ENCODE results near the gene CLEC4G.
A peak's percentile ranks its signal among the peaks of the same experiment; 100 is the strongest.
"Not testable (repeated sequence)": the region's sequence is repeated elsewhere in the genome, so short reads cannot be mapped to it uniquely, and the experiment has no call there.

Gene CLEC4G

DNA sequence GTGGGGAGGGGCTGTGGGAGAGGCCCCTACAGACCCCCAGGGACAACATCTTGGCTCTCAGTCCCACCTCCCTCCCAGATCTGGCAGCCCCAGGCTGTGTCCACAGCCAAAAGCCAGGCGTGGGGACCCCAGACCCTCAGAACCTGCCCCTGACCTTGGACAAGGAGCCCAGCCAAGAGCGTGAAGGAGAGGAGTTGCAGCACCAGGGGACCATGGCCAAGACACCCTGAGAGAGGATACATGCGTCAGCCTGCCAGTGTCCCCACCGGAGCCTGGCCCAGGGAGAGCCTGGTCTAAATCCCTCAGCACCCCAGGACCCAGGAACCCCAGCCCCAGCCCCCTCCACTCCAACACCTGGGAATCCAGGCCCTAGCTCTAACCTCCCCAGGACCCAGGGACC, 14.4 kb upstream of the CLEC4G start:
- not testable (repeated sequence) for DNase-seq

DNA sequence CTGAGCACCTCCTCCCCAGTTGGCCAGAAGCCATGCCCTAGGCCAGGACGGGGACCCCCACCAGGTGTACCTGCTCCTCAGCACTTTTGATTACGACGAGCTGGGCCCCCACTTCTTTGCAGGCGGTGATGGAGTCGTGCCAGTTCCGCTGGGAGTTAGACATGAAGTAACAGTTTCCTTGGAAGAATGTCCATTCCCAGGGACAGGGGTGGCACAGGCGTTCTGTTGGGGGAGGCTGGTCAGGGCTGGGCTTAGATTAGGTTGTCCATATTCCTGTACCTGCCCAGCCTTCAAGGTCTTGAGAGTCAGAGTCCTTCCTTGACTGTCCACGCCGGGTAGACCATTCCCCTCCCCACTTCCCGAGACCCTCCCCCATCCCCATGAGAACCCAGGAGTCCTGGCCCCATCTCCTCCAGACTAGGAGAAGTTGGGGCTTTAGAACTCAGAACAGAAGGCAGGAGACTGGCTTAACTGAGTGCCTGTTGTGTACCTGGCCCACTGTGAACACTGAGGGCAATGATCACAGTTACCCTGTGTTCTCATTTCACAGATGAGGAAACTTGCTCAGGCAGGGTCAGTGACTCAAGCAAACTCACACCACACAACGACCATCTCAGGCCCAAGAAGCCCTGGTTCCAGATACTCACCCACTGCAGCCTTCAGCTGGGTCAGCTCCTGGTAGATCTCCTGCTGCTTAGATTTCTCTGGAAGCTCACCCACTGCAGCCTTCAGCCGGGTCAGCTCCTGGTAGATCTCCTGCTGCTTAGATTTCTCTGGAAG, 13.2 kb upstream of the CLEC4G start:
- DNase-seq, result no peak

DNA sequence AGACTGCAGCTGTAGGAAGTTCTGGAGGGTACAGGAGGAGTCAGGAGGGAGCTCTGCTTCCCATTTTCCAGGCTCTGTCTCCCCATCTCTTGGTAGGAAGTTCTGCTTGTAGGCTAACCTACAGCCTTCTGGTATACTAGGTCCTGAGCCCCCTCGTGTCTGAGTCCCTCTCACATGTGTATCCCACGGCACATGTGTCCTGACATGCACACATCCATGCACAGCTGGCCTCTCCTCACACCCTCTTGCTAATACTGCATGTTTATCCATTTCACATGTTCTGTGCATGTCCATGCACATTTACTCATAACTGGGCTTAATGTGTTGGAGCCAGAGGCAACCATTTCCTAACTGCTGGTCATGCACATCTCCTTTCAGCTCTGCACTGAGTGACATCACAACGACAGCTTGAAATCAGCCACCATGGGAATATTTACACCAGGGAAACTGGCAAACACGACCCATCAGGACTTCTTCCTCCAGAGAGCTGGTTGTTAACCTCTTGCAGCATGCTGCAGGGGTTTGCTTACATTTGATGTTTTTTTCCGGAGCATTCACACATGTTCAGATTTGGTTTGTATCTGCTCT, 12.4 kb upstream of the CLEC4G start:
- no peak for DNase-seq

DNA sequence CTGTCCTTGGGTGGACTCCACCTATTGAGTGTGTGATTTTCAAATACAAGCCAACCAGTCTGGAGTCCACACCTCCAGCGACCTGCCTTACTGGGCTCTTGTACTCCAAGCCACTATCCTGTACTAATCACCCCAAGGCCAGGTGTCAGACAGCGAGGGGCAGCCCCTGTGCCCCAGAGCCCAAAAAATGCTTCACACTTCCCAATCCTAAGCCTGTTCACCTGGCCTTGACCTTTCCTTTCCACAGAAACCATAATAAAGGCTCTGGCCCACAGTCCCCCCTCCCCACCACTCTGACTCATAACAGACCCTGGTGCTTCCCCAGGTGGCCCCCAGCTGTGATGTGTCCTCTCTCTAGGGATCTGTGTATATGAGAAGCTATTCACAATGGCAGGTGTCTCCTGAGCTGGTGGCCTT, 11.5 kb upstream of the CLEC4G start:
- no peak for DNase-seq

DNA sequence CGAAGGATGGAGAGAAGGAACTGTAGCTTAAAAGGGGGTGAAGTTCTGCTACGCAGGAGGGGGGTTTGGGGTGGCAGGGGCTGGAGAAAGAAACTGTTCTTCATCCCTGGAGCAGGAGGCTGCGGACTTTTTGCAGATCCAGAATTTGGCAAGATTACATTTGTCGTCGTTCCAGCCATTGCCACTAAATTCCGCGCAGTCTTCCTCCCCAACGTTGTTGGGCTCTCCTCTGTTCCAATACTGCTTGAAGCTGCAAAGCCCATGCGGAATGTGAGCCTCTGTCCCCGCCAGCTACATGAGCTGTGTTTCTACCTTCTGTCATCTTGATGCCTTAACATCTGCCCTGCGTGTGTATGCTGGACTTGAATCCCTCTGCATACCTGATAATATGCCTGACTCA, 11.1 kb upstream of the CLEC4G start:
- no peak for DNase-seq

DNA sequence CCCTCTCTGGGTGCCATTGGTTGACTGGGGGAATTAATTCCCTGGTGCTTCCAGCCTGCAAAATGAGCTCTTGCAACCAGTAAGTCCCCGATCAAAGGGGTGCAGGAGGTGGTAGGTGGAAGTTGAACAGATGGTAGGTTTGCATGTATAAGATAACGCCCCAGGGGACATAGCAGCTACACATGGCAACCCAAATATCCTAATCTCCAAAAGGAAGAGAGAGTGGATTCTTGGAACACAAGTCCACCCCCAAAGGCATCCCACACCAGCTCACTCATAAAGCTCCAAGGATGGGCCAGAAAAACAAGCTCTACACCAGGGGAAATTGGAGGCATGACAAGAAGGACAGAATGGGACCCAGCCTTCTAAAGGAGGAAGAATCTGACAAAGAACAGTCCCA, 10.7 kb upstream of the CLEC4G start:
- no peak for DNase-seq

DNA sequence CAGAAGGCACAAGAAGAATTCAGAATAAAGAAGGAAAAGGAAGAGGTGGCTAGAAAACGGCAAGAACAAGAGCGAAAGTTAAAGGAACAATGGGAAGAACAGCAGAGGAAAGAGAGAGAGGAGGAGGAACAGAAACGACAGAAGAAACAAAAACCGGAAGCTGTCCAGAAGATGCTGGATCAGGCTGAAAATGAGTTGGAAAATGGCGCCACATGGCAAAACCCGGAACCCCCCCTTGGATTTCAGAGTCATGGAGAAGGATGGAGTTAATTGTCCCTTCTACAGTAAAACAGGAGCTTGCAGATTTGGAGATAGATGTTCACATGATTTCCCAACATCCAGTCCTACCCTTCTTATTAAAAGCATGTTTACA, 8.8 kb upstream of the CLEC4G start:
- no peak for DNase-seq

DNA sequence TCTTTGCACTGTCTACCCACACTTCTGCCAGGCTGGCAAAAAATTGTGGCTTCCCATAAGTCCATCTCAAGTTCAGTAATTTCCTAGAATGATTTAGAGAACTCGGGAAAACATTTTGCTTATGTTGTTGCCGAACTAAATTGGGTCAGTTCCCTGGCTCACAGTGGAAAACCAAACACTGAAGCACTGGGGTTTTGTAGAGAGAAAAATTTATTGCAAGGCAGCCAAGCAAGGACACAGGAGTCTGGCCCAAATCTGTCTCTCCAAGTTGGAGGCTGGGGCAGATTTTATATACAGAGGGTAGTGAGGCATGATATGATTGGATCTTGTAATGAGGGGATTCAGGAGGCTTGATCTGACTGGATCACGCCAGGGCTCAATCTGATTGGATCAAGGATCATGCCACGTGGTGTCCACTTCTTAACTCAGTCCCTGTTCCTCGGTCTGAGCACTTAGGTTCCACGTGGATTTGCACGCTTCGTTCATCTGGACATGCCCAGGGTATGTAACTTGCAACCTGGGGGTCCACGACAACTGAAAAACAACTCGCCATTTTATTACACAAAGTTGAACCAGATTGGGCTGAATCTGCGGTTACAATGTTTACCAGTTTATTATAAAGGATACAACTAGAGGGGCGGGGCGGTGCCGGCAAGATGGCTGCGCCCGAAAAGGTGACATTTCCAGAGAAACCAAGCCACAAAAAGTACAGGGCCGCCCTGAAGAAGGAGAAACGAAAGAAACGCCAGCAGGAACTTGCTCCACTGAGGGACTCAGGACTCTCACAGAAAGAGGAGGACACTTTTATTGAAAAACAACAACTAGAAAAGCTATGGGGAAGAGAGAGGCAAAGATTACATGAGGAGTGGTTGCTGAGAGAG, 8.1 kb upstream of the CLEC4G start:
- DNase-seq, result no peak

DNA sequence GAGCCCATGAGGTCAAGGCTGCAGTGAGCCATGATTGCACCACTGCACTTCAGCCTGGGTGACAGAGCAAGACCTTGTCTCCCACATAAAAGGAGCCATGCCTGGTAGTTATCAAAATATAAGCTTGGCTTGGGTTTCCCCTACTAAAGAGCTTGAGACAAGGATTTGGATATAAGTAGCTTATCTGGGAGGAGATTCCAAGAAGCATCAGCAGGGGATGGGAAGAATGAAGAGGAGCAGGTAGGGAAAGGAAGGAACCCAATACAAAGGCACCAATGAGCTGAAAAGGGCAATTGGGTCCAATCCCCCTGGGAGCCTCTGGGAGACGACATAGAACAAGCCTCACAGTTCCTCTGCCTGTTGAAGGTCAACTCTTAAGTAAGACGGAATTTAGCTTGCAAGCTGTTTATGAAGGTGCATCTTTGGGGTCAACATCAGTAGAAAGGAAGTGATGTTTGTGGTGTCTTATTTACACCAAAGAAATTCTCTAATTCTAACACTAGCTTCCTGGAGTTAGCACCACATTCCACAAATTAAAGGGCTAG, 7.4 kb upstream of the CLEC4G start:
- DNase-seq, result no peak

DNA sequence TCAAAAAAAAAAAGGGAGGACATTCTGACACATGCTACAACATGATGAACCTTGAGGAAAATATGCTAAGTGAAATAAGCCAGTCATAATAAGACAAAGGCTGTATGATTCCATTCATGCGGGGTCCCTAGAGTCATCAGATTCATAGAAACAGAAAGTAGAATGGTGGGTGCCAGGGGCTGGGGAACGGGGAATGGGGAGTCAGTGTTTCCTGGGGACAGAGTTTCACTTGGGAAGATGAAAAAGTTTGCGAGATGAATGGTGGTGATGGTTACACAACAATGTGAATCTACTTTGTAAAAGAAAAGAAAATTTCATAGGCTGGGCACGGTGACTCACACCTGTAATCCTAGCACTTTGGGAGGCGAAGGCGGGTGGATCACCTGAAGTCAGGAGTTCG, 6.1 kb upstream of the CLEC4G start:
- no peak for DNase-seq

DNA sequence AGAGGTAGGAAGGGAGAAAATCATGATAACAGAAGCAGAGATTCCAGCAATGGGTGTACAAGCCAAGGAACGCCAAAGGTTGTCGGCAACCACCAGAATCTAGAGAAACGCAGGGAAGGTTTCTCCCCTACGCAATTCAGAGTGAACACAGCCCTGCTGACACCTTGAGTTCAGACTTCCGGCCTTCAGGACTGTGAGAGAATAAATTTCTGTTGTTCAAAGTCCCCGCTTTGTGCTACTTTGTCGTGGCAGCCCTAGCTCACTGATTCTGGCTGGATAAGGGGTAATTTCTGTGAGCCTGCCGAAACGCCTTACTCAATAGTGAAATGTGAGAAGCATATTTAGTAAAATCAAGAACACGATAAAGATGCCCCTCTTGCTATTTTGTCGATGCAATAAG, 5.3 kb upstream of the CLEC4G start:
- no peak for DNase-seq

DNA sequence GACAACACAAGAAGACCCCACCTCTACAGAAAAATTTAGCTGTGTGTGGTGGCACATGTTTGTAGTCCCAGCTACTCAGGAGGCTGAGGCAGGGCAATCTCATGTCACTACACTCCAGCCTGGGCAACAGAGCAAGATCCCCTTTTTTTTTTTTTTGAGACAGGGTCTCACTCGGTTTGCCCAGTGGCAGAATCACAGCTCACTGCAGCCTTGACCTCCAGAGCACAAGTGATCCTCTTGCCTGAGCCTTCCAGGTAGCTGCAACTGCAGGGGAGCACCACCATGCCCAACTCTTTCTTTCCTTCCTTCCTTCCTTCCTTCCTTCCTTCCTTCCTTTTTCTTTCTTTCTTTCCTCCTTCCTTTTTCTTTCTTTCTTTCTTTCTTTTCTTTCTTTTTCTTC, 4.2 kb upstream of the CLEC4G start:
- DNase-seq, result no peak

DNA sequence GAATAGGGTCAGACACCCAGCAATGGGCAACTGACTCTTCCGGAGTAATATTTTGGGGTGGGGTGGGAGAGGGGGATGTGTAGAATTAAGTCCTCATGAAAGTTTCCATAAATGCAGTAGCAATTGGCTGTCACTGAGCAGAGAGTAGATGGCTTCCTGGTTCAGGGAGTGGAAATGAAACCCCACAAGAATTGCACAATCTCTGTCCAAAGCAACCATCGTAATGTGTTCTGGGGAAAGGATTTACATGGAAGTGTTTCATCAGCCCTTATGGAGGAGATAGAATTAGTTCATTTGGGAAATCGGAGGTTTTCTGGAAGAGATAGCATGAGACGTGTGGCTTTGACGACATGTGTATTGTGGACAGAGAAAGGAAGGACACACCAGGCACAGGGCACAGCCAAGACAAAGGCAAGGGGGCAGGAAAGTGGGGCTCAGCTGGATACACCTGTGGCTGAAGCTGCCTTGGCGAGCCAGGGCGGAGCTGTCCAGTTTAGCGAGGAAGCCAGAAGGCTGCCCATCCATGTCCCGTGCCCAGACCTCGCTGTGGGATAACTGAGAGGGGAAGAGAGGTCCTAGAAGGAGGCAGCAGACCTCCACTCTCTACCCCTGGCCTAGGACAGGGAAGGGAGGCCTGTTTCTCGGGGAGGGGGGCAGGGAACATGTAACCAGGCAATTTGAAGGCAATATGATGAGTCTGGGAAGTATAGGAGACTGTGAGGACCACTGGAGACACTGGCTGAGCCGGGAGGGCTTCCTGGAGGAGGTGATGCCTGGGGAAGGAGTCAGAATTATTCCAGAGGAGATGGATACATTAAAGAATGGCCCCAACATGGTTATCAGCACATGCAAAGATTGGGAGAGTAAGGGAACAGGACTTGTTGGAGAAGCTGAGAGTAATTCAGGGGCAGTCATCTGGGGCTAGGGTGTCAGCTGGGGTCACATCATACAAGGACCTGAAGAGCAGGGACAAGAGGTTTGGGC, 2.6 kb upstream of the CLEC4G start:
- DNase-seq, result peak; percentile 8

DNA sequence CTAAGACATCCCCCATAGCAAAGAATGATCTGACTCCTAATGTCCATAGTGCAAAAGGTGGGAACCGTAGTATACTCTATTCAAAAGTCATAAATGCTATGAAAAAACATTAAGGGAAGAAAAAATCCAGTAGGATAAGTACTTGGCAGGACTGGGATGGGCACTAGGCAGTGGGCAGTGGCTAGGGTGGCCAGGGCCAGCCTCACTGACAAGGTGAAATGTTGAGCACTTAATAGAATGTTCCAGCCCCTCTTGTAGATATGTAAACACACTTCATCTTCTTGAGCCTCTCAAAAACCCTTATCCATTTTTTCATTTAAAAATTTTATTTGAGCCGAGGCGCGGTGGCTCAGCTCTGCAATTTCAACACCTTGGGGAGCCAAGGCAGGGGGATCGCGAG, 1.5 kb upstream of the CLEC4G start:
- no peak for DNase-seq

DNA sequence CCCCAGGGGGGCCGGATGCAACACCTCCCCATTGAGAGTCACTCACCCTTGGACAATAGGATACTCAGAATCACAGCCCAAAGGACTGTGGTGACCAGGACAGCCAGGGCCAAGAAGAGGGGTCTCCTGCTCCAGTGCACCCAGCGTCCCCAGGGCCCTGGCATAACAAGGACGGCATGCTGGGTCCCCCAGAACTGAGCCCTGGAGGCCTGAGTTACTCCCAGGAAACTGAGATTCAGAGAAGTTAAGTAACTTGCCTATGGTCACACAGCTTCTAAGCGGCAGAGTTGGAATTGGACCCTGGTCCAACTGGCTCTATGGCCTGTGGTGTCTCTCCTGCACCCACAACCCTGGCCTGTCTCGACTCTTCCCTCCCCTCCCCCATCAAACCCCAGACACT, 295 bp downstream of the CLEC4G start:
- DNase-seq, result no peak

DNA sequence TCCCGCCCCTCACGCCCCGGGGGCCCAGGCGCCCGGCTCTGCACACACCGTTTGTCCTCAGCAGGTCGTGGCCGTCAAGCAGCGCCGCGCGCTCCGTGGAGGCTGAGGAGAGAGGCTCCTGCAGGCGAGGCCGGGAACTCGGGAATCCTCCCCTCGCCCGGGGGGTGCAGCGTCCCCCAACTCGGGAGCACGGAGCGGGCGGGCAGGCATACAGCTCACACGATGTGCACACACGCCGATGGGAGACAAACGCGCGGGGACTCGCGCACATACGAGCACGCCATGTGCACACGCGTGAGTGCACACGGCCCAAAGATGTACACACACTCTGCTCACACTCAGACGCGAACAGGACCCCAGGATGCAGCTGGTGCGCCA, 703 bp downstream of the CLEC4G start:
- DNase-seq, result no peak

DNA sequence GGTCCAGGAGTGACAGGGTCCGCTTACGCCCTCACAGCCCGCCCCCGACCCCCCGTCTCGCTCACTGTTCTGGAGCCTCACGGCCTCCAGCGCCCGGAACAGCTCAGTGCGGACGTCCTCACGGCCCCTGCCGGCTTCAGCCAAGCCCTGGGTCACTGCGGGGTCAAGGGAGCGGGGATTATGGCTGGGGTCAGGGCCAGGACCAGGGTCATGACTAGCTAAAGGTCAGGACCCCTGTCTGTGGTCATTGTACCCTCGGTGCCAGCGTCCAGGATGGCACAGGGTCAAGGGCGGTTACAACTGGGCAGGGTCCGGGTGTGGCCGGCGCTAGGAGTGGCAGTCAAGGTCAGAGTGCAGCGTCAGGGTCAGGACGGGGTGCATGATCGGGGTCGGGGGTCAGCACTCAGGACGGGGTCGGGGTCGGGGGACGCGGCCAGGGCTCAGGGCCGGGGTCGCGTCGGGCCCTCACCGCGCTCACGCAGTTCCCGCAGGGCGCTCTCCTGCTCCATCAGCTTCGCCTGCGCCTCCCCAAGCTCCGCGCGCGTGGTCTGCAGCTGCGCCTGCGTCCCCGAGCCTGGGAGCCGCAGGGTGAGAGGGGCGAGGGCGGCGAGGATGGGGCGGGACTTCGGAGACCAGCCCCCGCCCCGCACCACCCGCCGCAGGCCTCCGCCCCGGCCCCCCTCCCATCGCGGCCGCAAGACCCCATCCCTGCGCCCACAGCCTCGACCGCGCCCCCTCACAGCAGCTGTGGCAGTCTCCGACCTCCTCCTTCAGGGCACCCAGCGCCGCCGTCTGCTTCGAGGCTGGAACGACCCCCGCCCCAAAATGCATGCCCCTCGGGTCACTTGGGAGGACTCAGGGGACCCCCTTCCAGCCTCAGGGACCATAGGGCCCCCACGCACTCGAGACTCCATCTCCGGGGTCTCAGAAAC, 1.4 kb downstream of the CLEC4G start:
- no peak for DNase-seq

DNA sequence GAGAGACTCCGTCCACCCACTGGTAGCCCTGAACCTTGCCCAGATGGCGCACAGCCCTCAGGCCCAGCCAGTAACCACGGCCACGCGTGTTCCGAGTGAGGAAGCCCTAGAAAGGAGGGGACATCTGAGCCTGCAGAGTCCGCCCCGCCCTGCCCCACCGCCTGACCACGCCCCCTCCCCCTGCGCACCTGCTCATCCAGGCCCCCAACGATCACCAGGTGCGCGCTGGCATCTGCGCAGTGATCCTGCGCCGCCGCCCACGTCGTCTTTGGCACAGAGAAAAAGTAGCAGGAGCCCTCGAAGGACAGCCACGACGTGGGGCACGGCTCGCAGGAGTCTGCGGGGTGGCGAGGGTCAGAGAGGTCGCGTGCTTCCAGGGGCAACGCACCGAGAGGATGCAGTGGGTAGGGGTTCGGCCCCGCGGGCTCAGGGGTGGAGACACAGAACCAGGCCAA, 2.1 kb downstream of the CLEC4G start:
- DNase-seq, result no peak

DNA sequence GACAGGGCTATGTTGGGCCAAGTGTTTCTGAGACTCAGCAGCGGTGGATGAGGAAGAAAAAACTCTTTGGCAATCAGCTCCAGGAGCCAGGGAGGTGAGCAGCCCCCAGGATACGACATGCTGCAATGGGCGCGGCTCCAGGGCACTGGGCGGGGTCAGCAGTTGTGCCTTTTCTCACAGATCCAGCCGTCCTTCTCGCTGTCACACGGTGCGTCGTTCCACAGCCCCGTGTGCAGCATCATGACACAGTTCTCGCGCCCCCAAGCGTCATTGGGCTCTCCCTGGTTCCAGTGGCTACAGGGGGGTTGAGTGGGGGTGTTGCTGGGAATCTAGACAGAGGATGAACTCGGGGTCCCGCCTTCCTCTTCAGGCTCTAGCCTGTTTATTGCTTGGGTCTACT, 2.7 kb downstream of the CLEC4G start:
- DNase-seq, result no peak

DNA sequence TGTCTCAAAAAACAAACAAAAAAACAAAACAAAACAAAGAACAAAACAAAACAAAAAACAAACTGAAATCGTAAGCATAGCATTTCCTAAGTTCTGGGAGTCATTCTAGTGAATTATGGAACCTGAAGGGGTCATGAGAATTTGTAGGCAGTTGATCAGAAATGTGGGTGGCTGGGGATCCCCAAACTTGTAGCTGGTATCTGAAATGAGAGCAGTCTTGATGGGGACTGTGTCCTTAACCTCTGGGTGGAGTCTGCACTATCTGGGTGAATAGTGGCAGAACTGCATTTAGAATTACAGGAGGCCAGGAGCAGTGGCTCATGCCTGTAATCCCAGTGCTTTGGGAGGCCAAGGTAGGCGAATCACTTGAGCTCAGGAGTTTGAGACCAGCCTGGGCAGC, 6.1 kb downstream of the CLEC4G start:
- no peak for DNase-seq

DNA sequence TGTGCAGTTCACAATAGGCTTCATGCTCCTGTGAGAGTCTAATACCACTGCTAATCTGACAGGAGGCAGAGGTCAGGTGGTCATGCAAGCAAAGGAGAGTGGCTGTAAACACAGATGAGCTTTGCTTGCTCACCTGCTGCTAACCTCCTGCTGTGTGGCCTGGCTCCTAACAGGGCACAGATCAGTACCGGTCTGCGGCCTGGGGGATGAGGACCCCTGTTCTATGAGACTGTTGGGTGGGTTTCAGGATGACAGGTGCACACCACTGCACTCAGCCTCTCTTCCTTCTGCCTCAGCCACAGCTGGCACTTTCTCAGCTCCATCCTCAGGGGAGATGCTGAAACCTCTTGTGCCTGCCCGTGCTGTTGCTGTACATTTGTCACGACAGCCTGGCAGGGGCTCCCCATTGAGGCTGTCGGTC, 9.7 kb downstream of the CLEC4G start:
- DNase-seq, result no peak

Data from NCI-H226 (cell line).